Endometrial microvascular endothelial cells (primary cell): ENCODE measurements around the gene FGFR1OP2. TPM values are rescaled to one million over a fixed set of nuclear protein-coding genes. Genes with fewer than 3 reads are reported as not detected.
"Not testable (repeated sequence)": the region's sequence is repeated elsewhere in the genome, so short reads cannot be mapped to it uniquely, and the experiment has no call there.

Experiments used
- in situ Hi-C: cut with HindIII; loops from 2 replicates; pipeline ENCODE4 v1.10.0; 2017; ENCODE audit warnings: low sequenced_read_pairs, low pct_unique_long_range_greater_than_20kb; ENCODE audit errors: inconsistent ontology term
- total RNA-seq: library from RNA; depleted of rRNA; stranded (reverse); fragments of >200 nt; gene quantifications from one replicate; pipeline ENCODE4 v1.2.3, GENCODE V29; 2015; ENCODE audit errors: inconsistent ontology term

FGFR1OP2 gene
- total RNA-seq, 1 donor from 2014 or later, result 93.5 TPM

DNA sequence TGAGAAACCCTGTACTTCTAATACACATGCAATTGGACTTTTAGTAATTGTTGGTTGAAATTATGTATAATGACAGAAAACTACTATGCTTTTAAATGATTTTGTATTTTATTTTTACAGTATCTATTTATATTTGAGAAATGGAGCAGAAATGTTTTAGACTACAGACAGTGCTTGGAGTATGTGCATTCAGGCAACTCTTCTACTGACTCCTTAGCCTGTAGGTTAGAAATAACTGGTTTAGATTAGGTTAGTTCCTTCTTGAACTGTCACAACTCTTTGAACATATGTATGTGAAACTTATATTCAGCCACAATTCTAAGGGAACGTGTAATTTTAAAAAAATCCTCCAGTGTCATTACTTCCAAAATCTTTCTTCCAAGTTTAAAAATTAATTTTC, 1.7 kb downstream of the FGFR1OP2 start:
- in situ Hi-C loops, result no loop called here

DNA sequence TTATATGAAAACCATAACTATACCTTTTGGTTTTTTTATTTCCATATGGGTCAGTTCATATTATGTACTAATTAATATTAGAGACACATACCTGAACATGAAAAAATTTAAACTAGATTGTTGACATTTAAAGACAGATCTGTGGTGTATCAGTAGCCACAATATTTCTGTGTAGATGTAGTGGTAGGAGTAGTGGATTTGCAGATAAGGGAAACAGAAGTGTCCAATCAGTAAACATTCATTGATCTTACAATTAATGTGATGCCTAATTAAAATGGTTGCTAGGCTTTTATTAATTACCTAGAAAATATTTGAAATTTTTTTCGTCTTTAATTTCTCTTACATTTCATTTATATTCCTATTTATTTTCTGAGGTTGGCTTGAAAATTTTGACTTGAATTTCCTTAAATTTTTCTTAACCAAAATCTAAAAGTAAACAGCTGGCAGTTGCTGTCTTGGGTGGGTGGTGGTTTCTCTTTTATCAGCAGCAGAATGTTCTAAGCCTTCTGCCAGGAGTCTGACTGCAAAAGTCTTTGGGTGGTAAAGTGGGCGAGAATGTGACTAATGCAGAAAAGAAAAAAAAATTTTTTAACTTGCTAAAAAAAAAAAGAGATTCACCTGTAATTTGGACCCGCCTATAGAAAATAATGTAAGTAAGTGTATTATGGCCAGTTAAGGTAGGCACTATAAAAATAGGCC, 2.4 kb downstream of the FGFR1OP2 start:
- in situ Hi-C loops, result no loop called here

DNA sequence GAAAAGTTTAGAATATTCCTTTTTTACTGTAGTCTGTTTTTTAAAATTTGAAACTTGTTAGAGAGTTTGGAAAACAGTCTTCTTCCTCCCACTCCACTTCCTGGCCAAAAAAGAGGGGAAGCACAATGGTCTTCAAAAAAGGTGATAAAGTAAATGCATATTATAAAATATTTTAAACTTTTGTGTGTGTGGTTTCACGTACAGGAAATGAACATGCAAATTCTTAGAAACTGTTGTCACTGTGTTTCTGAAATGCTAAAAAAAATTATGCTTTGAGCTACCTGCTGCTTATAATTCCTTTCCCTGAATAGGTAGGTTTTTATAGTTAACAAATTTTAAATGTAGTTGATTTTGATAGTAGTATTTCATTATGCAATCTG, 2.9 kb downstream of the FGFR1OP2 start:
- in situ Hi-C loops, result no loop called here

DNA sequence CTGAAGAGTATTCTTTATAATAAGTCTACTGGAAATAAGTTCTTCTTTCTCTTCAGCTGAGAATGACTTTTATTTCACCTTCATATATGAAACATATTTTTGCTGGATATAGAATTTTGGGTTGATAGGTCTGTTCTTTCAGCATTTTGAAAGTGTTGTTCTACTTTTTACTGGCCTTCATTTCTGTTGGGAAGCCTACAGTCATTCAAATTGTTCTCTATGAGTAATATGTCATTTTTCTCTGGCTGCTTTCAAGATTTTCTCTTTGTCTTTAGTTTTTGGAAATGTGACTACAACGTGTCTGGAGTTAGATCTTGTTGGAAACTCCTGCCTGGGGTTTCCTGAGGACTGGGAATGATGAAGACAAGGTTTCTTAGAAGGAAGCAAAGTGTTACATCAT, 10.0 kb downstream of the FGFR1OP2 start:
- in situ Hi-C loops, result no loop called here

DNA sequence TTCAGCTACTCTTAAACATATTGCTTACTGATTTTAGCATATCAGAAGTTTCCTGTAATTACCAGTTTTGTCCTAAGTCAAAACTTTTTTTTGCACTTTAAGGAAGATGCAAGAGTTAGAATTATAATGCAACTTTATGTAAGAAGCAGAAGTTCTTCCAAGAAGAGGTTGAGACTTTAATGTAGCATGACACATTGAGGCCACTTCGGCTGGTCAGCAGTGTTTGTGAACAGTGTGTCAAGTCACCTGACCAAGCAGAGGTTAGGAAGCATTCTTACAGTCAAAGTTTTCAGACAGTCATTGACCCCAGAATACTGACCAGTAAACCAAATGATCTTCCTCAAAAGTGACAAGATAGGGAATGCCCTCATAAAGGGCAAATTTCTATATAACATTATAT, 15.2 kb downstream of the FGFR1OP2 start:
- in situ Hi-C loops, result no loop called here

DNA sequence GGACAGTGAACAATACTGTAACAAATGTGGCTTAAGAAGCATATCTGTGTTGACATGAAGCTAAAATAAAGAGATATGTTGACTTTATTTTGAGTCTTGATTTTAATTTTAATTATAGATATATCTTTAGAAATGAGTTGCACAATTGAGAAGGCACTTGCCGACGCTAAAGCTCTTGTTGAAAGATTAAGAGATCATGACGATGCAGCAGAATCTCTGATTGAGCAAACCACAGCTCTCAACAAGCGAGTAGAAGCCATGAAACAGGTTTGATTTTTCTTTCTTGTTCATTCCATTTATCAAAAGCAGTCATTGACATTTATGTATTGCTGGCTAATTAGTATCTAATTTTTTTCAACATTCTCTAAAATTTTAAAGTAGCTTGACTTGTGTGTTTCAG, 15.8 kb downstream of the FGFR1OP2 start:
- in situ Hi-C loops, result no loop called here

DNA sequence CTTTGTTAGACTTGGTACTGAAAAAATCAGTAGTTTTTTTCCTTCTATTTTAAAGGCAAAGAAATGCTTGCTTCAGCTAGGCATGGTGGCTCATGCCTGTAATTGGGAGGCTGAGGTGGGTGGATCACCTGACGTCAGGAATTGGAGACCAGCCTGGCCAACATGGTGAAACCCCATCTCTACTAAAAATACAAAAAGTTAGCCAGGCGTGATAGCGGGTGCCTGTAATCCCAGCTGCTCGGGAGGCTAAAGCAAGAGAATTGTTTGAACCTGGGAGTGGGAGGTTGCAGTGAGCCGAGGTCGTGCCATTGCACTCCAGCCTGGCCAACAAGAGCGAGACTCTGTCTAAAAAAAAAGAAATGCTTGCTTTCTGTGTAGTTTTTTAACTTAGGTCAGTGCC, 23.1 kb downstream of the FGFR1OP2 start:
- in situ Hi-C loops, result not testable (repeated sequence)

DNA sequence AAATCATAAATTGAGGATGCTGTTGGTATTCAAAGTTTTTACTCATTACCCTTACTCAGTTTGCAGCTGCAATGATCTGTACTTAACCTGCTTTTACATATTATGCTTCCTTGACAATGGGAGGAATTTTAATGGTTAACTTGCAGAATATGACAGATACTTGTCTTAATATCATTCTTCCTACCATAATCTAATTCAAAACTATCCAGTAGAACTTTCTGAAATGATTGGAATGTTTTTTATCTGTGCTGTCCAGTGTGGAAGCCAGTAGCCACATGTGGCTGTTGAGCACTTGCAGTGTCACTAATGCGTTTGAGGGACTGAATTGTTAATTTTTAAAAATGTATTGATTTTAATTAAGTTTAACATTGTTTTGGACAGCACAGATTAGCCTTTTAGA, 23.5 kb downstream of the FGFR1OP2 start:
- in situ Hi-C loops, result no loop called here

DNA sequence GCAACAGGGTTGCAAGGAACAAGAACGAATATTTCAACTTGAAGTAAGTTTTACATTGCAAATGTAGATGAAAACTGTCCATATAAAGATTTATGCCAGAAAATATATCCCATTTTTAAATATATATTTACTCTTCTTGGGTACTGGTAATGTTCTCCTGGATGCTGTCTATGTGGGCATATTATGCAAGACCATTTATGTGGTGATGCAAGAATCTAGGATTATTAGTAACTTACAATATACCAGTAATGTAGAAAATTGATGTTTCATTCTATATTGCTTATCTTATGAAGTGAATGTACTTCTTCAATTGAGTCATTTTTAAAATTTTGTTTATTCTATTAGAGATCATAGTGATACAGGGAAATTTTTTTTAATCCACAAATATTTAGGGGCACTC, 25.1 kb downstream of the FGFR1OP2 start:
- in situ Hi-C loops, result no loop called here

DNA sequence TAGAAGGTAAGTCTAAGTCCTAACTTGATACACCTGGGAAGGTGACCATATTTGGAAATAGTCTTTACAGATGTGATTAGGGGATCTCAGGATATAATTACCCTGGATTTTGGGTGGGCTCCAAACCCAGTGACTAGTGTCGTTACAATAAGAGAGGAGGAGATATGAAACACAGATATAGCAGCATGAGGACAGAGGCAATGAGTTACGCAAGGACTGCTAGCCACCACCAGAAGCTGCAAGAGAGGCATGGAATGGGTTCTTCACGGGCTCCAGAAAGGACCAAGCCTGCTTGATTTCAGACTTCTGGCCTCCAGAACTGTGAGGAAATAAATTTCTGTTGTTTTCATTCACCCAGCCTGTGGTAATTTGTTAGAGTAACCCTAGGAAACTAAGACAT, 28.6 kb downstream of the FGFR1OP2 start:
- in situ Hi-C loops, result no loop called here

DNA sequence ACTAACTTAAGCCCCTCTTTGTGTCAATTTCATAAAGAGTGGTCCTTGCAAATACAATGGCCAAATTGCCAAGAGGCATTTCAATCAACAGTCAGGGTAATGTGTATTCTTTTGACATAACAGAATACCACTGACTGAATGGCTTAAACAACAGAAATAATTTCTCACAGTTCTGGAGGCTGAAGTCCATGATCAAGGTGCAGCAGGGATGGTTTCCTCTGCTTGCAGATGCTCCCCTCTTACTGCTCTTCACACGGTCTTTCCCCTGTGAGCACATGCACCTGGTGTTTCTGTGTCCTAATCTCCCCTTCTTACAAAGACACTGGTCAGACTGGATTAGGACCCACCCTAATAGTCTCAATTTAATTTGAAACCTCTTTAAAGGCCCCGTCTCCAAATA, 31.9 kb downstream of the FGFR1OP2 start:
- in situ Hi-C loops, result no loop called here

DNA sequence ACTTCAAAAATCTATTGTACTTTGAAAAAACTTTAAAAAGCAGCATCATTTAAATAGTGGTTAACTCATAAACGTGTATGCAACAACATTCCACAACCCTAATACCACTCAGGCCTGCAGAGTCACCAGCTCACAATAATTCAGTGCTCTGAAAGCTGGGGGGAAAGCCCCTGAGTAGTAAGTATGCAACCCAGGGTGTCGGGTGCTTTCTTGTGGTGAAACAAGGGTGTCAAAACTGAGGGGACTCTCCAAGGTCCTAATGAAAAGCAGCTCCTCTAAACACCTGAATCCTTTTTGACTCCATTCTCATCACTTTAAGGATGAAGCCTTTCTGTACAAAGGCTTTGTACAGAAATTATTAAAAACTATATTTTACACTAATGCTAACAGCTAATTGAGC, 33.7 kb downstream of the FGFR1OP2 start:
- in situ Hi-C loops, result no loop called here

DNA sequence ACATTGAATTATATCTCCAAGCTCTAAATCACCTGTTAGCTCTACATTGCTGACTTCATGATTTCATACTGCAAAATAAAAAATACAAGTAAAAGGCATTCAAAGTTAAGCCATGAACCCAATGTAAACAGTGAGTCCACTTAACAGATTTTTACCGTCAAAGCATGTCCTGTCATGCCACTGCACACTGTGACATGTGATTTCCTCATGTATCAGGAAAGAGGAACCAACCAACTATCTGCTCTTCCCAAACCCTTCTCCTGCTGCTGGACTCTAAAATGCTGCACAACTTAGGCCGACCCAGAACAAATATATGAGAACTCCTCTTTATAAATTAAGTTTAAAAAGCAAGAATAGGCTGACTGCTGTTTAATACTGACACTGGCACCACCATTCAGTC, 38.4 kb downstream of the FGFR1OP2 start:
- in situ Hi-C loops, result no loop called here

DNA sequence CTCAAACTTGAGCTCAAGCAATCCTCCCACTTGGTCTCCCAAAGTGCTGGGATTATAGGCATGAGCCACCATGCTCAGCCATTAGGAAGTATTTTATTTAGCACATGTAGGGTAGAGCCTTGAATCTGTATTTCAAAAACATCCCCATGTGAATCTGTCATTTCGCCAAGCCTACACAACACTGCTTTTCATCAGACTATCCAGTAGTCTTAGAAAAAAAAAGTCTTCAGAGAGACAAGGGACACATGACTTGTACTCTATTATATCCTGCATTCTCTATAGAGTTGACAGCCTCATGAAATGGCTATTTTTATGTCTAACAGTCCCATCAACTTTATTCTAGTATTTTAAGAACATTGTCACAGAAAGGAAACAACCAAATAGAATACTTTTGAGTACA, 40.5 kb downstream of the FGFR1OP2 start:
- in situ Hi-C loops, result no loop called here

DNA sequence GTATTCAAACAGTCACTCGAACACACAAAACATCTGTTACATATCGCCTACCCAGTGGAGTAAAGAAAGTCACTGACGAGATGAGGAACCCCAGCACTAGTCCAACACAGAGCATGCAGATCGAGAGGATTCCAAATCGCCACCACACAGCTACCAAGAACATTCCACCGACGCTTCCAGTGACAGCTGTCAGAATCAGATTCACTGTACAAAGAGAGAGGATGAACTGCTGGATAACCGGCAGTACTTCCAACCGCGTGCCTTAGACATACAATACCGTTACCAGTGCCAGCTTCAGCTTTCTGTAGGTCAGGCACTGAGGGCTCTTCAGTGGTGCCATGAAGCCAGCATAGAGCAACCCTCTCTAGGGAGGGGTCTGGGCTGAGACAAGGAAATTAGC, 41.5 kb downstream of the FGFR1OP2 start:
- in situ Hi-C loops, result no loop called here

DNA sequence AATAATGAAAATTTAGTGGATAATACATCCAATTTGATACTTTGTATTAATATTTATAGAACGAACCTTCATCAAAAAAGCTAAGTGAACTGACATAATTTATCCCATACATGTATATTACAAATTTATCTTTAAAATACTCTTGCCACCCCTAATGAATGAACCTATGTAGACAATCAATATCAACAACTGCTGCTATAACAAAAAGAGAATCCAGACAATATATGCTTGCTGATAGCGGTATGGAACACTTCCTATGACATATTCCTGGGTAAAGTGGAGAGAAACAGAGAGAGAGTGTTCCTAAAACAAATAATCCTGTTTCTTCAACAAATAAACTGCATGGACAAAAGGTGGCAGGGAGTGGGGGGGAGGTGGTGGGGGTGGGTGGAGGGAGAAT, 44.6 kb downstream of the FGFR1OP2 start:
- in situ Hi-C loops, result no loop called here

DNA sequence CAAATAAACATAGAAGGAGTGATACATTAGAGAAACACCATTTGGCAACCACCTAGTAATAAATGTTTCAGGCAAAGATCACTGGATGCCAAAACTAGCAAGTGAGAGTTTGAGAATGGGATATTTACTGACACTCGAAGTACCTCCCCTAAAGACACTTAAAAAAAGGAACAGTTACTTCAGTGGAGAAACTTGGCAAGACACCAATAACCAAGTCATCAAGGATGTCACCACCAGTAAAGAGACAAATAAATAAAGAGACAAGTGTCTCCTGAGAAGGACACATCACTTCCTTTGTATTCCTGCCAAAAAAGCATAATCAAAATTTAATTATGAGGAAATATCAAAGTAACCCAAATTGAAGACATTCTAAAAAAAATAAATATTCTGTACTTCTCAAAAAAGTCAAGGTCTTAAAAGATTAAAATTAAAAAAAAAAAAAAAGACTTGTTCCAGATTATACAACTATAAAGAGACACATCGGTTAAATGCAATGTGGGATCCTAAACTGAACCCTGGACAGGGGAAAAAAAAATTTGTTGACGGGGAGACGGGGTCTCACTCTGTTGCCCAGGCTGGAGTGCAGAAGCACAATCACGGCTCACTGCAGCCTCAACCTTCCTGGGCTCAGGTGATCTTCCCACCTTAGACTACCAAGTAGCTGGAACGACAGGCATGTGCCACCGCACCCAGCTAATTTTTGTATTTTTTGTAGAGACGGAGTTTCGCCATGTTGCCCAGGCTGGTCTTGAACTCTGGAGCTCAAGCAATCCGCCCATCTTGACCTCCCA, 49.6 kb downstream of the FGFR1OP2 start:
- in situ Hi-C loops, result no loop called here

DNA sequence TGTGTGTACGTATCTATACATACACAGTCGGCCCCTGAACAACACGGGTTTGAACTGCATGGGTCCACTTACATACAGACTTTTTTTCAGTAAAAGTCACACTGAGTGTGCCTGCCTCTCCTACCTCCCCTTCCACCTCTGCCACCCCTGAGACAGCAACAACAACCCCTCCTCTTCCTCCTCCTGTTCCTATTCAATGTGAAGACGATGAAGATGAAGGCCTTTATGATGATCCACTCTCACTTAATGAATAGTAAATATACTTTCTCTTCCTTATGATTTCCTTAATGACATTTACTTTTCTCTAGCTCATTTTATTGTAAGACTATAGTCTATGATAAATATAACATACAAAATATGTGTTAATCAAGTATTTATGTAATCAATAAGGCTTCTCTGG, 50.4 kb downstream of the FGFR1OP2 start:
- in situ Hi-C loops, result no loop called here

DNA sequence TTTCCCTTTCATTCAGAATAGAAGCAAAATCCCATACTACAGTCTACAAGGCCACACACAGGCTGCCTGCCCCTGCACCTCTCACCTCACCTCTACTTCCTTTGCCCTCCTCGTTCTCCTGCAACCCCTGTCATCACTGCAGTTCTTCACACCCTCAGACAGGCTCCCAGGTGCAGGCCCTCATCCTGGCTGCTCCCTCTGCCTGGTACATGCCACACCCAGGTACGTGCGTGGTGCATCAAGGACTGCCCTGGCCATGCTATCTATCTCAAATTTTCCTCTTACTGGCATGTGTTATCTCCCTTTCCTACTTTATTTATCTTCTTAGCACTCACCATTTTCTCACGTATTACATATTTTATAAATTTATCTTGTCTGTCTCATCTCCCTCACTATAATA, 51.6 kb downstream of the FGFR1OP2 start:
- in situ Hi-C loops, result no loop called here

DNA sequence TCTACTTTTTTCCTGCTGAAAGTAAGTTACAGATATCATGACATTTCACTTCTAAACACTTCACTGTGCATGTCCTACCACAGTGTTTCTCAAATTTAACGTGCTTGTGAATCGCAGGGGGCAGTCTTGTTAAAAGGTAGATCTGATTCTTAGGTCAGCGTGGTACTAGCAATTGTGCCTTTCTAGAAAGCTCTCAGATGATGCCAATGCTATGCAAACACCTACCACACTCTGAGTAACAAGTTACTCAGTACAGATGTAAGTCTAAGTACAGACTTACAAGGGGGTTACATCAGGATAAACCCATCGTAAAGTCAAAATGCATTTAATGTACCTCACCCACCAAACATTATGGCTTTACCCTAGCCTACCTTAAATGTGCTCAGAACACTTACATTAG, 53.6 kb downstream of the FGFR1OP2 start:
- in situ Hi-C loops, result no loop called here

DNA sequence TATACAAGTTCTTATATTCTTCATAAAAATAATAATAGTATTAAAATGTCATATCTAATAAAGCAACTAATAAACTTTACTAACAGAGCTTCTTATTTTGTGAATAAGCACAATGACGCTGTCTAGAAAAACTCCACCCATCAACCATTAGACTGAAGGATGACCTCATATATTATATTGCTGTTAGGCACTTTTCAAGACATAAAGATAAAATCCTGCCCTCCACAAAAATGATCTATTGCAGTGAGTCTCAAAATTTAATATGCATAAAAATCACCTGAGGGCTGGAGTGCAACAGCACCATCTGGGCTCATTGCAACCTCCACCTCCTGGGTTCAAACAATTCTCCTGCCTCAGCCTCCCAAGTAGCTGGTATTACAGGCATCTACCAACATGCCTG, 55.8 kb downstream of the FGFR1OP2 start:
- in situ Hi-C loops, result no loop called here
